SK-N-SH treated with all-trans-retinoic acid at 6 μM for 48 hours (cell line): ENCODE results near the gene PPP1R1B.

ENCODE experiments used
- ATAC-seq: fragments of 200-7000 bp; cut with Tn5 transposase; 3 replicates; pipeline ENCODE4 v1.9.1; 2020; ENCODE audit warnings: mild to moderate bottlenecking, moderate library complexity
- ARNTL ChIP-seq: fragments of 450-650 bp; formaldehyde crosslinking; IDR thresholded peaks from 2 replicates; pipeline ENCODE4 v1.5.0; 2020; ENCODE audit warnings: low read depth, mild to moderate bottlenecking, moderate library complexity, borderline replicate concordance
- BACH2 ChIP-seq: fragments of 250-450 bp; sonication (Bioruptor Pico); IDR thresholded peaks from 2 replicates; pipeline ENCODE4 v1.9.0; 2021; ENCODE audit warnings: mild to moderate bottlenecking, borderline replicate concordance
- CSDC2 ChIP-seq: fragments of 250-450 bp; sonication (Bioruptor Pico); IDR thresholded peaks from 2 replicates; pipeline ENCODE4 v1.5.0; 2020; ENCODE audit warnings: mild to moderate bottlenecking, moderate library complexity
- ESRRG ChIP-seq: fragments of 250-450 bp; sonication (Bioruptor Pico); IDR thresholded peaks from 2 replicates; pipeline ENCODE4 v1.6.1; 2021; ENCODE audit warnings: mild to moderate bottlenecking
- GLIS3 ChIP-seq: fragments of 250-450 bp; sonication (Bioruptor Pico); IDR thresholded peaks from 2 replicates; pipeline ENCODE4 v1.5.0; 2020; ENCODE audit warnings: mild to moderate bottlenecking, moderate library complexity
- ISL1 ChIP-seq: fragments of 250-450 bp; sonication (Bioruptor Pico); IDR thresholded peaks from 2 replicates; pipeline ENCODE4 v2.1.2; 2022; ENCODE audit warnings: mild to moderate bottlenecking, moderate library complexity
- OSR1 ChIP-seq: fragments of 250-450 bp; sonication (Bioruptor Pico); IDR thresholded peaks from 2 replicates; pipeline ENCODE4 v1.8.0; 2022; ENCODE audit warnings: moderate library complexity, mild to moderate bottlenecking, inconsistent platforms
- PPARA ChIP-seq: fragments of 250-450 bp; sonication (Bioruptor Pico); IDR thresholded peaks from 2 replicates; pipeline ENCODE4 v1.5.0; 2020; ENCODE audit warnings: mild to moderate bottlenecking, borderline replicate concordance
- RARB ChIP-seq: fragments of 250-450 bp; sonication (Bioruptor Pico); IDR thresholded peaks from 2 replicates; pipeline ENCODE4 v1.8.0; 2021; ENCODE audit warnings: mild to moderate bottlenecking, moderate library complexity
- SNAI2 ChIP-seq: fragments of 250-450 bp; sonication (Bioruptor Pico); IDR thresholded peaks from 2 replicates; pipeline ENCODE4 v1.5.0; 2020; ENCODE audit warnings: mild to moderate bottlenecking, moderate library complexity
- TCF4 ChIP-seq: fragments of 250-450 bp; sonication (Bioruptor Pico); IDR thresholded peaks from 2 replicates; pipeline ENCODE4 v1.8.0; 2021; ENCODE audit warnings: mild to moderate bottlenecking, moderate library complexity, borderline replicate concordance
- TOX ChIP-seq: fragments of 250-450 bp; sonication (Bioruptor Pico); IDR thresholded peaks from 2 replicates; pipeline ENCODE4 v1.8.0; 2021; ENCODE audit warnings: mild to moderate bottlenecking, moderate library complexity, borderline replicate concordance
- ZC3H10 ChIP-seq: fragments of 250-450 bp; sonication (Bioruptor Pico); IDR thresholded peaks from 2 replicates; pipeline ENCODE4 v1.5.1; 2021; ENCODE audit warnings: mild to moderate bottlenecking, moderate library complexity
- ZFP3 ChIP-seq: fragments of 250-450 bp; sonication (Bioruptor Pico); IDR thresholded peaks from 2 replicates; pipeline ENCODE4 v1.5.0; 2020; ENCODE audit warnings: mild to moderate bottlenecking, moderate library complexity
- ZFP30 ChIP-seq: fragments of 450-650 bp; formaldehyde crosslinking; IDR thresholded peaks from 2 replicates; pipeline ENCODE4 v1.5.0; 2022; ENCODE audit warnings: mild to moderate bottlenecking, moderate library complexity
- ZNF565 ChIP-seq: fragments of 450-650 bp; formaldehyde crosslinking; conservative IDR thresholded peaks from 2 replicates; pipeline ENCODE4 v1.5.0; 2020; ENCODE audit warnings: low read depth, mild to moderate bottlenecking, moderate library complexity
- ZNF70 ChIP-seq: fragments of 450-650 bp; formaldehyde crosslinking; IDR thresholded peaks from 2 replicates; pipeline ENCODE4 v1.5.0; 2020; ENCODE audit warnings: mild to moderate bottlenecking, moderate library complexity
- ZNF8 ChIP-seq: fragments of 450-650 bp; formaldehyde crosslinking; IDR thresholded peaks from 2 replicates; pipeline ENCODE4 v1.5.0; 2020; ENCODE audit warnings: mild to moderate bottlenecking, moderate library complexity
- TF ChIP-seq, protein P1 (sequence below): fragments of 250-450 bp; sonication (Bioruptor Pico); IDR thresholded peaks from 2 replicates; pipeline ENCODE4 v1.5.1; 2020; ENCODE audit warnings: low read depth, mild to moderate bottlenecking, moderate library complexity
- TF ChIP-seq, protein P2 (sequence below): fragments of 250-450 bp; sonication (Bioruptor Pico); IDR thresholded peaks from 2 replicates; pipeline ENCODE4 v1.8.0; 2021; ENCODE audit warnings: low read depth, mild to moderate bottlenecking, moderate library complexity, borderline replicate concordance
- TF ChIP-seq, protein P3 (sequence below): fragments of 250-450 bp; sonication (Bioruptor Pico); IDR thresholded peaks from 2 replicates; pipeline ENCODE4 v1.8.0; 2020; ENCODE audit warnings: mild to moderate bottlenecking, moderate library complexity, borderline replicate concordance
- TF ChIP-seq, protein P4 (sequence below): fragments of 250-450 bp; sonication (Bioruptor Pico); IDR thresholded peaks from 2 replicates; pipeline ENCODE4 v1.5.0; 2020; ENCODE audit warnings: mild to moderate bottlenecking, moderate library complexity

The PPP1R1B gene

DNA sequence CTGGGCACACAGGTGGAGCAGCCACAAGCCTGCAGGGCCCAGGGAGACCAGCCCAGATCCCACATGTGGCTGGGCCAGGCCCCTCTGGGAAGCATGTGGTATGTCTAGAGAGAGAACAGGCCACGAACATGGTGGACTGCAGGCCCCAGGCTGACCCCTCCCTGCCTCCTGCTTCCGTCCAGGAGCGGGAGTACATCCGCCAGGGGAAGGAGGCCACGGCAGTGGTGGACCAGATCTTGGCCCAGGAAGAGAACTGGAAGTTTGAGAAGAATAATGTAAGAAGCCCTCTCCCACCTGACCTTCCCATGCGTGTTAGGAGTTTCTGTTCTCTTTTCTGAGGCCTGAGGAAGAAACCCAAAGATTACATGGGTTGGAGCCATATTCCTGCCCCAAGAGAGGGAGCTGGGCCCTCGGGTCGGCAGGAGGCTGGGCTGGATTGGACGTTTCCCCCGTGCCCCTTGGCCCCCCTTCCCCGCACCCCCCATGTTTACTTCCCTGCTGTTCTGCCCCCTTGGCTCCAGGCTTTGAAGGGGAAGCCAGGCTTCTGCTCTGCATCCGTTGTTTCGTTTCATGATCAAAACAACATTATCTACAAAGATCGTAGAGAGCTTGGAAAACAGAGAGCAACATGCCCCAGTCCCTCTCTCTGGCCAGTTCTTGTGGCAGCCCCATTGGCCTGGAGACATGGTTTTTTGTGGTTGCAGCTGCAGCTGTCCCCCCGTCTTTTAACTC, 32.7 kb downstream of the PPP1R1B start:
- TF ChIP-seq ZNF70 (no peak), SNAI2 (CRISPR knock-in tag) (no peak), CSDC2 (CRISPR knock-in tag) (no peak), ZFP3 (CRISPR knock-in tag) (no peak), OSR1 (CRISPR knock-in tag) (no peak), ZNF8 (no peak), TCF4 (CRISPR knock-in tag) (no peak), GLIS3 (no peak), PPARA (CRISPR knock-in tag) (no peak), ZNF565 (CRISPR knock-in tag) (no peak), BACH2 (no peak), ZFP30 (CRISPR knock-in tag) (no peak), TOX (CRISPR knock-in tag) (no peak), ZC3H10 (no peak), ESRRG (CRISPR knock-in tag) (no peak), ISL1 (CRISPR knock-in tag) (no peak), RARB (no peak)
- TF ChIP-seq, protein P1, sequence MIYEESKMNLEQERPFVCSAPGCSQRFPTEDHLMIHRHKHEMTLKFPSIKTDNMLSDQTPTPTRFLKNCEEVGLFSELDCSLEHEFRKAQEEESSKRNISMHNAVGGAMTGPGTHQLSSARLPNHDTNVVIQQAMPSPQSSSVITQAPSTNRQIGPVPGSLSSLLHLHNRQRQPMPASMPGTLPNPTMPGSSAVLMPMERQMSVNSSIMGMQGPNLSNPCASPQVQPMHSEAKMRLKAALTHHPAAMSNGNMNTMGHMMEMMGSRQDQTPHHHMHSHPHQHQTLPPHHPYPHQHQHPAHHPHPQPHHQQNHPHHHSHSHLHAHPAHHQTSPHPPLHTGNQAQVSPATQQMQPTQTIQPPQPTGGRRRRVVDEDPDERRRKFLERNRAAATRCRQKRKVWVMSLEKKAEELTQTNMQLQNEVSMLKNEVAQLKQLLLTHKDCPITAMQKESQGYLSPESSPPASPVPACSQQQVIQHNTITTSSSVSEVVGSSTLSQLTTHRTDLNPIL (CRISPR knock-in tag), result no peak
- TF ChIP-seq, protein P2, sequence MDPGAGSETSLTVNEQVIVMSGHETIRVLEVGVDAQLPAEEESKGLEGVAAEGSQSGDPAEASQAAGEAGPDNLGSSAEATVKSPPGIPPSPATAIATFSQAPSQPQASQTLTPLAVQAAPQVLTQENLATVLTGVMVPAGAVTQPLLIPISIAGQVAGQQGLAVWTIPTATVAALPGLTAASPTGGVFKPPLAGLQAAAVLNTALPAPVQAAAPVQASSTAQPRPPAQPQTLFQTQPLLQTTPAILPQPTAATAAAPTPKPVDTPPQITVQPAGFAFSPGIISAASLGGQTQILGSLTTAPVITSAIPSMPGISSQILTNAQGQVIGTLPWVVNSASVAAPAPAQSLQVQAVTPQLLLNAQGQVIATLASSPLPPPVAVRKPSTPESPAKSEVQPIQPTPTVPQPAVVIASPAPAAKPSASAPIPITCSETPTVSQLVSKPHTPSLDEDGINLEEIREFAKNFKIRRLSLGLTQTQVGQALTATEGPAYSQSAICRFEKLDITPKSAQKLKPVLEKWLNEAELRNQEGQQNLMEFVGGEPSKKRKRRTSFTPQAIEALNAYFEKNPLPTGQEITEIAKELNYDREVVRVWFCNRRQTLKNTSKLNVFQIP (CRISPR knock-in tag), result no peak
- TF ChIP-seq, protein P3, sequence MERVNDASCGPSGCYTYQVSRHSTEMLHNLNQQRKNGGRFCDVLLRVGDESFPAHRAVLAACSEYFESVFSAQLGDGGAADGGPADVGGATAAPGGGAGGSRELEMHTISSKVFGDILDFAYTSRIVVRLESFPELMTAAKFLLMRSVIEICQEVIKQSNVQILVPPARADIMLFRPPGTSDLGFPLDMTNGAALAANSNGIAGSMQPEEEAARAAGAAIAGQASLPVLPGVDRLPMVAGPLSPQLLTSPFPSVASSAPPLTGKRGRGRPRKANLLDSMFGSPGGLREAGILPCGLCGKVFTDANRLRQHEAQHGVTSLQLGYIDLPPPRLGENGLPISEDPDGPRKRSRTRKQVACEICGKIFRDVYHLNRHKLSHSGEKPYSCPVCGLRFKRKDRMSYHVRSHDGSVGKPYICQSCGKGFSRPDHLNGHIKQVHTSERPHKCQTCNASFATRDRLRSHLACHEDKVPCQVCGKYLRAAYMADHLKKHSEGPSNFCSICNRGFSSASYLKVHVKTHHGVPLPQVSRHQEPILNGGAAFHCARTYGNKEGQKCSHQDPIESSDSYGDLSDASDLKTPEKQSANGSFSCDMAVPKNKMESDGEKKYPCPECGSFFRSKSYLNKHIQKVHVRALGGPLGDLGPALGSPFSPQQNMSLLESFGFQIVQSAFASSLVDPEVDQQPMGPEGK (CRISPR knock-in tag), result no peak
- ATAC-seq, result no peak

DNA sequence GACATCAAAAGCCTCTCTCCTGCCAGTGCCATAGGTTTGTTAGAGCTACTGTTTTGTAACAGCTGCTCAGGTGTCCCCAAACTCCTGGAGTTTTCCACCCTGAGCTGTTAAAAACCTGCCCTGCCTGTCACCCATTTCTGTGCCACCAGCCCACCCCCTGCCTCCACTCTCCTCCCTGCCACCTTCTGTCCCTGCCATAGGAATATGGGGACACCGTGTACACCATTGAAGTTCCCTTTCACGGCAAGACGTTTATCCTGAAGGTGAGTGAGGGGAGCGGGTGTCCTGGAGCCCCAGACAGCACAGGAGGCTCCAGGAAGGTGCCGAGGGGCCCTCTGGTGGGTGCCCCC, 33.2 kb downstream of the PPP1R1B start:
- ATAC-seq, result no peak
- TF ChIP-seq PPARA (CRISPR knock-in tag) (no peak), TOX (CRISPR knock-in tag) (no peak), ARNTL (CRISPR knock-in tag) (no peak), ESRRG (CRISPR knock-in tag) (no peak), SNAI2 (CRISPR knock-in tag) (no peak), ISL1 (CRISPR knock-in tag) (no peak)
- TF ChIP-seq, protein P1 (CRISPR knock-in tag), result no peak
- TF ChIP-seq, protein P2 (CRISPR knock-in tag), result no peak
- TF ChIP-seq, protein P4, sequence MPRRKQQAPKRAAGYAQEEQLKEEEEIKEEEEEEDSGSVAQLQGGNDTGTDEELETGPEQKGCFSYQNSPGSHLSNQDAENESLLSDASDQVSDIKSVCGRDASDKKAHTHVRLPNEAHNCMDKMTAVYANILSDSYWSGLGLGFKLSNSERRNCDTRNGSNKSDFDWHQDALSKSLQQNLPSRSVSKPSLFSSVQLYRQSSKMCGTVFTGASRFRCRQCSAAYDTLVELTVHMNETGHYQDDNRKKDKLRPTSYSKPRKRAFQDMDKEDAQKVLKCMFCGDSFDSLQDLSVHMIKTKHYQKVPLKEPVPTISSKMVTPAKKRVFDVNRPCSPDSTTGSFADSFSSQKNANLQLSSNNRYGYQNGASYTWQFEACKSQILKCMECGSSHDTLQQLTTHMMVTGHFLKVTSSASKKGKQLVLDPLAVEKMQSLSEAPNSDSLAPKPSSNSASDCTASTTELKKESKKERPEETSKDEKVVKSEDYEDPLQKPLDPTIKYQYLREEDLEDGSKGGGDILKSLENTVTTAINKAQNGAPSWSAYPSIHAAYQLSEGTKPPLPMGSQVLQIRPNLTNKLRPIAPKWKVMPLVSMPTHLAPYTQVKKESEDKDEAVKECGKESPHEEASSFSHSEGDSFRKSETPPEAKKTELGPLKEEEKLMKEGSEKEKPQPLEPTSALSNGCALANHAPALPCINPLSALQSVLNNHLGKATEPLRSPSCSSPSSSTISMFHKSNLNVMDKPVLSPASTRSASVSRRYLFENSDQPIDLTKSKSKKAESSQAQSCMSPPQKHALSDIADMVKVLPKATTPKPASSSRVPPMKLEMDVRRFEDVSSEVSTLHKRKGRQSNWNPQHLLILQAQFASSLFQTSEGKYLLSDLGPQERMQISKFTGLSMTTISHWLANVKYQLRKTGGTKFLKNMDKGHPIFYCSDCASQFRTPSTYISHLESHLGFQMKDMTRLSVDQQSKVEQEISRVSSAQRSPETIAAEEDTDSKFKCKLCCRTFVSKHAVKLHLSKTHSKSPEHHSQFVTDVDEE (CRISPR knock-in tag), result no peak
- TF ChIP-seq, all 23 proteins: peak for 0
